HG03439 (cell line): Measurements from ENCODE around the gene SLC35F6.
A peak's percentile ranks its signal among the peaks of the same experiment; 100 is the strongest.

ENCODE experiments used
- ATAC-seq: cut with Tn5 transposase; IDR thresholded peaks from one replicate; pipeline ENCODE4 v1.9.1; 2021; ENCODE audit warnings: mild to moderate bottlenecking, moderate library complexity; ENCODE audit not compliant: unreplicated experiment

The SLC35F6 gene, protein sequence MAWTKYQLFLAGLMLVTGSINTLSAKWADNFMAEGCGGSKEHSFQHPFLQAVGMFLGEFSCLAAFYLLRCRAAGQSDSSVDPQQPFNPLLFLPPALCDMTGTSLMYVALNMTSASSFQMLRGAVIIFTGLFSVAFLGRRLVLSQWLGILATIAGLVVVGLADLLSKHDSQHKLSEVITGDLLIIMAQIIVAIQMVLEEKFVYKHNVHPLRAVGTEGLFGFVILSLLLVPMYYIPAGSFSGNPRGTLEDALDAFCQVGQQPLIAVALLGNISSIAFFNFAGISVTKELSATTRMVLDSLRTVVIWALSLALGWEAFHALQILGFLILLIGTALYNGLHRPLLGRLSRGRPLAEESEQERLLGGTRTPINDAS

GRCh38 chr2:26764078-26764887, at the start of gene SLC35F6:
SLC35F6 (plus strand) TSS chr2:26764284; CDS start chr2:26764350, 66 bp downstream.
- ATAC-seq: peak; percentile 65

- ATAC-seq: no peak
Observed at GRCh38 chr2:26715528-26716270, 48.4 kb upstream of the SLC35F6 start.

DNA sequence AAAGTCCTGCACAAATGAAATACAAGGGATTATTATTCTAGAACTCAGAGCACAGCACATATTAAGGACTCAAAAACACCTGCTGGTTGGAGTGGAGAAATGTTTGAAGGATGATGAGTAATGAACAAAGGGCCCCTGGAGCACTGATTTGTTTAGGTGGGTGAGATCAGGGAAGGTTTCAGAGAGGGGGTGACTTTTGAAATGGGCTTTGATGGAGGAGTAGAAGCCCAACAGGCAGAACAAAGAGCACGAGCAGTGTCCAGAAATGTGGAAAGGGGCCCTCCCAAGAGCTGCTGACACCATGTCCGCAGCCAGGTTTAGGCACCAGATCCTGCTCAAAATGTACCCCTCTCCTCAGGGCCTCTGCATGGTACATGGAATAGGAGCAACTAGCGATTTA, 47.7 kb upstream of the SLC35F6 start:
- ATAC-seq: no peak

DNA sequence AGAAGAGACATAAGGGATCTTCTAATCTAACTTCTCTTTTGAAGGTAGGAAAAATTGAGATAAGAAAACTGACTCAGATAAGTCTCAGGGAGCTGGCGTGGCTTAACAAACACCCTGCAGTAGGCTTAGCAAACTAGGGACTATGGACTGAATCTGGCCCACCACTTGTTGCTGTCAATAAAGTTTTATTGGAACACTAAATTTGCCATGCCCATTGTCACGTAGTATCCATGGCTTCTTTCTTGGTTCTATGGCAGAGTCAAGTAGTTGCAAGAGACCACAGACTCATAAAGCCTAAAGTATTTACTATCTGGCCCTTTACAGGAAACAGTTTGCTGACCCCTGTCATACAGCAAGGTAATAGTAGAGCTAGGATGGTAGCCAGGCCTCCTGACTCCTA, 47.3 kb upstream of the SLC35F6 start:
- ATAC-seq: no peak

DNA sequence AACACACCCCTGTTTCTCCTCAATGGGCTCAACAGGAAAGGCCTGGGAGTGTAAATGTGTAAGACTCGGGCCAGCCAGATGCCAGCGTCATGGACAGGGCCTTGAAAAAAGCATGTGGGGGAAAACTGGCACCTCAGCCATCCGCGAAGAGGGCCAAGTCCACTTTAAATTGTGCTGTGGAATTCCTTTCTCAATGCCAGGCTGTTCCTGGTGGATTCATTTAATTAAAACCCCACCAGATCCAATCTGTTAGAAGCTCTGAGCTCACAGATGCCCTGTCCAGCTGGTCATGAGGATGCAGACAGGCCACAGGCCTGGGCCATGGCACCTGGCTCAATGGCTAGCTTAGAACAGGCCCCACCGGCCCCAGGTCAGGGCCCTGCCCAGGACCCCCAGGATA, 46.7 kb upstream of the SLC35F6 start:
- ATAC-seq: no peak

- ATAC-seq: no peak
Observed at GRCh38 chr2:26718949-26719686, 45.0 kb upstream of the SLC35F6 start.

DNA sequence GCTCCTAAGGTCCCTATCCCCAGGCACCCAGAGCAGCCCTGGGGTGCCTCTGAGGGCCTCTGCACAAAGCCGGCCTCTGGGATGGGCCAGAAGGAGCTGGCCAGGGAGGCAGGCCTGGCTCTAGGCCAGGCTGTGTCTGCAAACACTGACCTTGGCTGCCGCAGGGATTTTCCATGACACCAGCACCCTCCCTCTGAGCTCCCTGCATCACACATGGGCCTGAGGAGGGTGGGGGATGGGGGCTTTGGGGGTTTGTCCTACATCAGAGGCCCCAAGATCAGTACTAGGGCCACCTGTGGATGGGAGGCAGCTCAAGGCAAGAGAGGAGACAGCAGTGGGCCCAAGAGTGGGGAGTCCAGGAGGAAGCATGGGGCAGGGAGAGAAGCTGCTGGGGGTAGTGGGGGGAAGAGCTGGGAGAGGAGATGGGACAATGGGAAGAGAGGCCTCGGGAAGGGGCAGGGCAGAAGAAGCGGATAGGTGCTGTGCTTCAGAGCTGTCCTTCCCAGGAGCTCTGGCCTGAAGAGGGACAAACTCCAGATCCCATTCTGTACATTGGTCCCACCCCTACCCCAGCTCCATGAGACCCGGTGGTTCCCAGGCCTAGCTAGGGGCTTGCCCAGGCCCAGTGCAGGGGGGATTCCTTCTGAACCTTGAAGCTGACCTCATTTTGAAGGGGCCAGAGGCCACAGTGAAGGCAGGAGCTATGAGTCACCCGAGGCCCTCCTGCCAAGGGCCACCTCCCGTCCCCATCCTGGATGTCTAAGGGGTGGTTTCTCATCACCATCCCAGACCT, 43.6 kb upstream of the SLC35F6 start:
- ATAC-seq: no peak

DNA sequence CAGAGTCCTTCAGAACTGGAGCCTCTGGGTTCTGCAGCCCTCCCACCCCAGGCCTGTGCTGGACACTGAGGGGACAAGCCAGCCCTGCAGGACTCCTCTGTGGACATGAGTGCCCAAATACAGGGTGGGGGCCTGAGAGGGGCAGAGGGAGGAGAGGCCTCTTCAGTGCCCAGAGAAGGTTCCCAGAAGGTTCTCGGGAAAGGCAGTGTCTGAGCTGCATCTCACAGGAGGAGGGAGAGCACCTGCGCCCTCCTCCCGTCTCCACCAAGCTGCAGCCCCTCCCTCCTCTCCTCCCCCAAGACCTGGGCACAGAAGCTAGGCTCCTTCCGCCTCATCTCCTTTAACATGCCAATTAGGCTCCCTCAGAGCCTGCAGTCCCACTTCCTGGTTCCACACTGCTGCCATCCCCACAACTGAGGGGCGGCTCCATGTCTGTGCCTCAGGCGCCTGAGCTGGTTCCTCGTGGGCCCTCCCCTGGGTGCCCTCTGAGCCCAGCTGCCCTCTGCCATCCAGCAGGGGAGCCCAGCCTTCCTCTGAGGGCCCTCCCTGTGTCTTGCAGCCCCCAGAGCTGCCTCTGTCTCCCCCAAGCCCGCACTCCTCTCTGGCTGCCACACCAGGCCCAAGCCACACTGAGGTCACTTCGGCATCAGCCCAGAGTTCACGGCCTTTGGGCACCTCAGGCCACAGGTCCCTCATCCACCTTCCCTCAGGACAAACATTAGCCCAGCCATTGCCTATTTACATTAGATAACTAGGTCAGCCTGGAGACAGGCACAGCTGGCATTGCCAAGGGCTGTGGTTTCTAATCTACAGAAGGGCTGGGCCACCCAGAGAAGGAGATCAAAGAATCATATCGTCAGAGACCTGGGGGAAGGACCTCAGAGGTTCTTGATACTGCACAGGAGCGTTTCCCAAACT, 42.7 kb upstream of the SLC35F6 start:
- no peak for ATAC-seq

DNA sequence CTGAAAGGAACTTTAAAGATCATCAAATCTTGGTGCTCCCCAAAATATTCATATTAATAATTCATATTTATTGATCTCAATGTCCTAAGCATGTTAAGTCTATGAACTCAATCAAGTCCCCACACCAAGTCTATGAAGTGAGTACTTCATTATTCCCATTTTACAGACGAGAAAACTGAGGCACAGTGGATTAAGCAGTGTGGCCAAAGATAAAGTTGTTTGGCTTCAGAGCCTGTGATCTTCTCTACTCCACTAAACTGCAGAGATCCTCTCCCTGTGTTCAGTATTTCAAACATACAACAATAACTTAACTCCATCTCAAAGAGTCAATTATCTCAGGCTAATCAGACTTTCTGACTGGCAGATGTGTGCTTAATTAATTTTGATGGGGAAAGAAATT, 41.8 kb upstream of the SLC35F6 start:
- no peak for ATAC-seq

DNA sequence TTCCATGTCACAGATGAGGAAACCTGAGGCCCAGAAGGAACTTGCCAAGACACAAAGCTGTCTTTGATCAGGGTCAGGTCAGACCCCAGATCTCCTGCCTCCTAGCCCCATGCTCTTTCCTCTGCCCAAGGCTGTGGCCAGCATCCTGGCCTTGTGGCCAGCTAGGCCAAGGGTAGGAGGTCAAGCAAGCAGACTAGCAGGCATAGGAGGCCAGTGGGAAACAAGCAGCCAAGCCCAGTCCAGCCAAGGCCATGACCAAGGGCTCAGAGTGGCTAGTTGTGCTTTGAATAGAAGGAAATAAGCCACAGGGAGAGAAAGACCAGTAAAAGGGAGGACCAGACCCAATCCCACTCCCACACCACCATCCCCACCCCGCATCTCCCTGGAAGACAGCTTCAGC, 41.2 kb upstream of the SLC35F6 start:
- ATAC-seq: no peak

GRCh38 chr2:26723475-26723874, 40.6 kb upstream of the SLC35F6 start:
- no peak for ATAC-seq

DNA sequence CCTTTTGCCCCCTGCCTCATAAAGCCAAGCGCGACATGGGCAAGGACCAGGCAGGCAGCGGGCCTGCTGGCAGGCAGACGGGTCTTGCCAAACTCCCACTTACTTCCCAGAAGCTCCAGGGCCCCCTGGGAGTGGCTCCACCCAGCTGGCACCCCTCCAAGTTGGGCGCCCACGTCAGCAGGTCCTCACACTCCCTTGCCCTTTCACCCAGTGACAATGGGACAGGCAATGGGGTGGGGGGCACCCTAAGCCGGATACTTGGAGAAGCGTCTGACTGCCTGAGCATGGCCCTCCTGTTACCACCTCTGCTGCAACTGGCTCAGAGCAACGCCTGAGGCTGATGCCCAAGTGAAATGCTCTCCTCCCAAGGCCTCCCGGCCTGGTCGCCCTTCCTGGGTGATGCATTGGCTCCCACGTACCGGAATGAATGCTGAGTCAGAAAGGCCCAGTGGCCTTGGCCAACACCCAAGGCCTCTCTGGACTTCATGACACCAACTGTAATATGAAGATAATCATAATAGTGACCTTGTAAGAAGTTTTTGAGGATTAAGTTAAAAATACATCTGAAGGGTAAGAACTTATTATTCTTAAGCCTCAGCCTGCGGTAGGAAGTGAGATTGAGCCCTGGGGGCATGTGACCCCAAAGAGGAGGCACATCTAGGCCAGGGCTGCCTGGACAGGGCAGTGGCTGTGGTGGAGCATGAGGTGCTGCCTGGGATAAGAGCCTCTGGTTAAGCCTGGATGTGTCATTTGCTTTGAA, 39.9 kb upstream of the SLC35F6 start:
- no peak for ATAC-seq

DNA sequence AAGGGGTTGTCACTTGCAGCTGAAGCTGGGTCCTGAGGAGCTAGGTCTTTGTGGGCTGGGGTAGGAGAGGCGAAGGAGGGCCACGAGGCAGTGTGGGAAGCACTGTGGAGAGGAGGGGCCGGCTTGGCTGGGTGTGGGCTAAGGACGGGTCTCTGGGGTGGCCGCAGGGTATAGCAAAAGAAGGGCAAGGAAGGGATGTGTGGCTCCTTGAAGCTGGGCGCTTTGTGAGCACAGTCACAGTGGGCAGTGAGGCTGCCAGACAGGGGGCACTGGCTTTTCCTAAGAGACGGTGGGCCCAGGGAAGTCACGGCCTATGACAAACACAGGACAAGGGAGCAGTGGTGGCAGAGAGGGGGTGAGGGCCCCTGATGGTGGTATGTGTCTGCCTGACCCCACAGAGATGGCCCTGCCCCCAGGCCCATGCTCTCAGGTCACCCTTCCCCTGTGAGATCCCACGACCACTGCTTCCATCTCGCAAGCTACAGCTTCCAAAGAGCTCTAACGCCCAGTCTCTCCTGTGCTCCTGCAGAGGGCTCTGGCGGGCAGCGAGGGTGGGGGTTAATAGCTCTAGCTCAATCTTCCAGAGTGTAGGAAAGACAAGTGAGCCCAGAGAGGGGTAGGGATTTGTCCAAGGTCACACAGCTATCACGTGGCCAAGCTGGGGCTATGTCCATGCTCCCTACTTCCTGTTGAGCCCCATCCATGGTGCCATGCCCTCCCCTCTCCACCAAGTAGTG, 39.1 kb upstream of the SLC35F6 start:
- no peak for ATAC-seq

GRCh38 chr2:26725521-26725820, 38.6 kb upstream of the SLC35F6 start:
- ATAC-seq: no peak

- ATAC-seq: no peak
Observed at GRCh38 chr2:26726228-26726627, 37.9 kb upstream of the SLC35F6 start.

DNA sequence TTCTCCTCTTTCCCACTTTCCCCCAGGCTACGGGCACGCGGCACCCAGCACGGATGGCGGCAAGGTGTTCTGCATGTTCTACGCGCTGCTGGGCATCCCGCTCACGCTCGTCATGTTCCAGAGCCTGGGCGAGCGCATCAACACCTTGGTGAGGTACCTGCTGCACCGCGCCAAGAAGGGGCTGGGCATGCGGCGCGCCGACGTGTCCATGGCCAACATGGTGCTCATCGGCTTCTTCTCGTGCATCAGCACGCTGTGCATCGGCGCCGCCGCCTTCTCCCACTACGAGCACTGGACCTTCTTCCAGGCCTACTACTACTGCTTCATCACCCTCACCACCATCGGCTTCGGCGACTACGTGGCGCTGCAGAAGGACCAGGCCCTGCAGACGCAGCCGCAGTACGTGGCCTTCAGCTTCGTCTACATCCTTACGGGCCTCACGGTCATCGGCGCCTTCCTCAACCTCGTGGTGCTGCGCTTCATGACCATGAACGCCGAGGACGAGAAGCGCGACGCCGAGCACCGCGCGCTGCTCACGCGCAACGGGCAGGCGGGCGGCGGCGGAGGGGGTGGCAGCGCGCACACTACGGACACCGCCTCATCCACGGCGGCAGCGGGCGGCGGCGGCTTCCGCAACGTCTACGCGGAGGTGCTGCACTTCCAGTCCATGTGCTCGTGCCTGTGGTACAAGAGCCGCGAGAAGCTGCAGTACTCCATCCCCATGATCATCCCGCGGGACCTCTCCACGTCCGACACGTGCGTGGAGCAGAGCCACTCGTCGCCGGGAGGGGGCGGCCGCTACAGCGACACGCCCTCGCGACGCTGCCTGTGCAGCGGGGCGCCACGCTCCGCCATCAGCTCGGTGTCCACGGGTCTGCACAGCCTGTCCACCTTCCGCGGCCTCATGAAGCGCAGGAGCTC, 36.2 kb upstream of the SLC35F6 start:
- ATAC-seq: no peak

DNA sequence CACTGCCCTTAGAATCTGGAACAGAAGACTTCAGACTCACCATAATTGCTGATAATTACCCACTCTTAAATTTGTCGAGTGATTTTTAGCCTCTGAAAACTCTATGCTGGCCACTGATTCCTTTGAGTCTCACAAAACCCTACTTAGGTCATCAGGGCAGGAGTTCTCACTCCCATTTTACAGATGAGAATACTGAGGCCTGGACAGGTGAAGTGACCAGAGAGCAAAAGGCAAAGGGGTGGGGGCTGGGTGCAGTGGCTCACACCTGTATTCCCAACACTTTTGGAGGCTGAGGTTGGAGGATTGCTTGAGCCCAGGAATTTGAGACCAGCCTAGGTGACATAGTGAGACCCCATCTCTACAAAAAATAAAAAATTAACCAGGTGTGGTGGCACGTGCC, 34.8 kb upstream of the SLC35F6 start:
- ATAC-seq: no peak
